Loucy (cell line): ENCODE measurements around the gene ADAMTS2.
"Not testable (repeated sequence)": the region's sequence is repeated elsewhere in the genome, so short reads cannot be mapped to it uniquely, and the experiment has no call there.

Experiments
- H2AFZ ChIP-seq: fragments of 200-600 bp; sonication (generic); 2 replicates; pipeline ENCODE4 v1.6.0; 2016; ENCODE audit warnings: antibody characterized with exemption, mild to moderate bottlenecking, low read length, moderate library complexity
- H3F3A ChIP-seq: fragments of 200-600 bp; 2 replicates; pipeline ENCODE4 v1.6.0; 2016; ENCODE audit warnings: antibody characterized with exemption, low read depth, mild to moderate bottlenecking
- H3K27me3 ChIP-seq: fragments of 200-600 bp; sonication (generic); 2 replicates; pipeline ENCODE4 v1.6.1; 2014; ENCODE audit warnings: low read length, mild to moderate bottlenecking; ENCODE audit not compliant: insufficient read depth, poor library complexity, severe bottlenecking
- H3K36me3 ChIP-seq: fragments of 200-600 bp; sonication (generic); 2 replicates; pipeline ENCODE4 v1.6.1; 2016; ENCODE audit warnings: low read length; ENCODE audit not compliant: insufficient read depth
- H3K4me1 ChIP-seq: fragments of 200-600 bp; sonication (generic); 2 replicates; pipeline ENCODE4 v1.5.1; 2014; ENCODE audit warnings: low read length, mild to moderate bottlenecking; ENCODE audit not compliant: insufficient read depth, poor library complexity, severe bottlenecking
- H3K4me2 ChIP-seq: fragments of 200-600 bp; sonication (generic); 2 replicates; pipeline ENCODE4 v1.6.0; 2014; ENCODE audit warnings: antibody characterized with exemption, low read length, low read depth, mild to moderate bottlenecking; ENCODE audit not compliant: poor library complexity, severe bottlenecking
- H3K4me3 ChIP-seq: fragments of 200-600 bp; sonication (generic); 2 replicates; pipeline ENCODE4 v1.5.1; 2014; ENCODE audit warnings: low read length, mild to moderate bottlenecking, mixed read lengths; ENCODE audit not compliant: poor library complexity, severe bottlenecking
- H3K79me2 ChIP-seq: fragments of 200-600 bp; sonication (generic); 2 replicates; pipeline ENCODE4 v1.6.1; 2014; ENCODE audit warnings: low read length; ENCODE audit not compliant: insufficient read depth
- H3K9ac ChIP-seq: fragments of 200-600 bp; sonication (generic); 2 replicates; pipeline ENCODE4 v1.6.0; 2014; ENCODE audit warnings: mild to moderate bottlenecking, low read depth, low read length, moderate library complexity; ENCODE audit not compliant: poor library complexity, severe bottlenecking
- H3K9me2 ChIP-seq: fragments of 200-600 bp; sonication (generic); replicated peaks from 2 replicates; pipeline ENCODE4 v1.6.1; 2016; ENCODE audit warnings: low read depth, low read length, mixed read lengths
- H3K9me3 ChIP-seq: fragments of 200-600 bp; sonication (generic); 2 replicates; pipeline ENCODE4 v1.6.1; 2014; ENCODE audit warnings: mild to moderate bottlenecking, antibody characterized with exemption, low read length, low read depth; ENCODE audit not compliant: insufficient read depth
- H4K20me1 ChIP-seq: fragments of 200-600 bp; sonication (generic); 2 replicates; pipeline ENCODE4 v1.6.0; 2014; ENCODE audit warnings: antibody characterized with exemption, low read length, mild to moderate bottlenecking; ENCODE audit not compliant: insufficient read depth, poor library complexity, severe bottlenecking
- CTCF ChIP-seq: fragments of 200-600 bp; sonication (generic); conservative IDR thresholded peaks from 2 replicates; pipeline ENCODE4 v1.5.1; 2014; ENCODE audit warnings: mild to moderate bottlenecking, antibody characterized with exemption, low read length
- EZH2phosphoT487 ChIP-seq: fragments of 200-600 bp; IDR thresholded peaks from 2 replicates; pipeline ENCODE4 v1.6.1; 2018; ENCODE audit warnings: antibody characterized with exemption, mild to moderate bottlenecking, moderate library complexity, borderline replicate concordance

The ADAMTS2 gene

GRCh38 chr5:179287631-179288030 is 57.6 kb downstream of the ADAMTS2 start:
- H3F3A ChIP-seq, result no peaks in the 10 kb centered on the region
- no peak overlapping the region for H3K4me3 ChIP-seq
- no peak overlapping the region for H3K4me2 ChIP-seq
- no peak overlapping the region for H2AFZ ChIP-seq
- H3K9ac ChIP-seq, result no peak overlapping the region
- H3K4me1 ChIP-seq, result no peaks in the 10 kb centered on the region
- TF ChIP-seq CTCF (no peak), EZH2phosphoT487 (no peak)
- no peaks in the 10 kb centered on the region for H4K20me1 ChIP-seq
- H3K79me2 ChIP-seq, result no peaks in the 10 kb centered on the region
- H3K9me2 ChIP-seq, result no peaks in the 10 kb centered on the region
- H3K36me3 ChIP-seq, result no peaks in the 10 kb centered on the region
- H3K27me3 ChIP-seq, result no peaks in the 10 kb centered on the region
- no peaks in the 10 kb centered on the region for H3K9me3 ChIP-seq

- Histone ChIP-seq H3K27me3 (no peaks in the 10 kb centered on the region), H3K9ac (no peak overlapping the region), H3F3A (no peaks in the 10 kb centered on the region), H3K9me2 (no peaks in the 10 kb centered on the region), H3K9me3 (no peaks in the 10 kb centered on the region), H4K20me1 (no peaks in the 10 kb centered on the region), H3K36me3 (no peaks in the 10 kb centered on the region), H3K4me3 (no peak overlapping the region), H2AFZ (no peak overlapping the region), H3K4me2 (no peak overlapping the region), H3K4me1 (no peaks in the 10 kb centered on the region), H3K79me2 (no peaks in the 10 kb centered on the region)
- TF ChIP-seq EZH2phosphoT487 (no peak), CTCF (no peak)
Observed at GRCh38 chr5:179287071-179287470, 58.2 kb downstream of the ADAMTS2 start.

GRCh38 chr5:179285776-179286162 is 59.5 kb downstream of the ADAMTS2 start:
- not testable (repeated sequence) for H3K79me2 ChIP-seq, H3K4me3 ChIP-seq, H4K20me1 ChIP-seq, H3F3A ChIP-seq, H3K27me3 ChIP-seq, H3K4me1 ChIP-seq, H3K9ac ChIP-seq, H3K36me3 ChIP-seq, H3K4me2 ChIP-seq, H2AFZ ChIP-seq, H3K9me2 ChIP-seq, H3K9me3 ChIP-seq

GRCh38 chr5:179284751-179285631 is 60.3 kb downstream of the ADAMTS2 start:
- no peak overlapping the region for H3K9ac ChIP-seq
- H2AFZ ChIP-seq, result no peak overlapping the region
- H3K9me3 ChIP-seq, result no peaks in the 10 kb centered on the region
- no peaks in the 10 kb centered on the region for H3F3A ChIP-seq
- no peak overlapping the region for H3K4me3 ChIP-seq
- TF ChIP-seq CTCF, result no peak
- no peak for TF ChIP-seq EZH2phosphoT487
- no peaks in the 10 kb centered on the region for H3K36me3 ChIP-seq
- H3K4me2 ChIP-seq, result no peak overlapping the region
- no peaks in the 10 kb centered on the region for H3K4me1 ChIP-seq
- H3K27me3 ChIP-seq, result no peaks in the 10 kb centered on the region
- H3K79me2 ChIP-seq, result no peaks in the 10 kb centered on the region
- no peaks in the 10 kb centered on the region for H3K9me2 ChIP-seq
- no peaks in the 10 kb centered on the region for H4K20me1 ChIP-seq

GRCh38 chr5:179283908-179284307 is 61.4 kb downstream of the ADAMTS2 start:
- H3K9ac ChIP-seq, H3K9me3 ChIP-seq, H4K20me1 ChIP-seq, H3K4me1 ChIP-seq, H3K4me2 ChIP-seq, H3K36me3 ChIP-seq, H3F3A ChIP-seq, H2AFZ ChIP-seq, H3K79me2 ChIP-seq, H3K4me3 ChIP-seq, H3K27me3 ChIP-seq, H3K9me2 ChIP-seq: not testable (repeated sequence)
